Amniotic epithelial cell (primary cell): ENCODE measurements around the gene TAS2R41.
A peak's percentile ranks its signal among the peaks of the same experiment; 100 is the strongest.
"Not testable (repeated sequence)": the region's sequence is repeated elsewhere in the genome, so short reads cannot be mapped to it uniquely, and the experiment has no call there.

Experiments
- DNase-seq: peaks from one replicate; pipeline ENCODE4 v3.0.0-alpha.2; 2010; ENCODE audit warnings: low read depth

Gene TAS2R41

DNA sequence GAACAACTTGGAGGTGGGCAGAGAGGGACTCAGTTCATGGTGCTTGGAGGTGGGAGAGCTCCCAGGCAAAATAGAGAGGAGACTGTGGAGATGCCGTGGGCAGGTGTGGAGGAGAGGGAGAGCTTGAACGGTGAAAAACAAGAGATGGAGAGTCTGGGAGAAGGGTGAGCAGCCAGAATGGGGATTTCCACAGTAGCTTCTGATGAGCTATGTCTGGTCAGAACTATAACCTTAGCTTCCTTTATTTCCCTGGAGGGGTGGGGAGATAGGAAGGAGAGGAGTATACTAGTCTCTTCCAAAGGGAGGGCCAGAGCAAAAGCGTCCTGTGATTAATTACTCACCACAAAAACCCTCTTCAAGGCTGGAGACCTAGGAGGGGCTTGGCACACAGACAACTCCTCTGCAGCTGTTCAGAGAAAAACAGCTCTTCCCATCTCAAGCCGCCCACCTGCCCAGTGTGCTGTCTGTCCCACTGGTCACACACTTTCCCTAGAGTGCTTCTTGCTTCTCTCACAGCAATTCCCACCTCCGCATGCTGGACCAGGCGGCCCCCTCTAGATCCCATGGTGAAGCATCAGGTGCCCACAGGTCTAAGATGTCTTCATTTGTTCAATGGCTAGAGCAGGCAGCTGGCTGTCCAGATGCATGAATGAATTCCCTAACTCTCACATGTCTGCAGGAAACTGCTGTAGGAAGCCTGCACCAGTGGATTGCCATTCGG, 41.9 kb downstream of the TAS2R41 start:
- DNase-seq, result peak; percentile 84

DNA sequence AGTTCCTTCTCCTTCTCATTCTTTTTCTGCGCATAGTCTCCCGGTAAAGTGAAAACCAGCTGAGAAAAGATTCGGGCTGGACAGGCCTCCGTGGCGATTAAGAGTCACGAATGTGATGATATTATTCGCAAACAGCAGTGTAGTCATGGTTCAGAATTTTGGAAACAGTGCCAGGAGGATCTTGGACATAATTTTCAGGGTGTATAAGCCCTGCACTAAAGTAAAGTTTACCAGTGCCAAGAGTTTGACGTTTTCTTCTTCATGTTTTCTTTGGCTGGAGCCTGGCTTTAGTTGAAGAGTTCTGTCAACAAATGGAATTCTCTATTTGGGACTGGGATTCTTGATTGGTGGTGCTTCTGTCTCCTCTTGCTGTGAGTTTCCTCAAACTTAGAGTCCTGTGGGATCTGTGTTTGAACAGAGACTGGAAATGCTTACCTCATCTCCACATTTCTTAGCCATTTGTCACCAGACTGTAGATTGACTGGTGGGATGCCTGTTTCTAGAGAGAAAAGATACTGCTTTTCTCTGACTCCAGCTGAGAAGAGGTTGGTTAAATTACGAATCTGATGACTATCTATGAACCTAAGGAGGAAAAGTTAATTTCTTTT, 44.7 kb downstream of the TAS2R41 start:
- DNase-seq, result not testable (repeated sequence)
